Upper lobe of right lung (tissue), 1 donor: ENCODE measurements around the gene CASQ2. TPM values are rescaled to one million over a fixed set of nuclear protein-coding genes. Genes with fewer than 3 reads are reported as not detected.

Source experiments
- ATAC-seq: fragments of 200-7000 bp; cut with Tn5 transposase; one replicate; pipeline ENCODE4 v1.9.1; 2020; ENCODE audit warnings: mild to moderate bottlenecking, moderate library complexity
- DNase-seq: peaks from one replicate; pipeline ENCODE4 v3.0.0-alpha.2; 2020
- H3K27ac ChIP-seq: fragments of 200-600 bp; one replicate; pipeline ENCODE4 v1.8.0; 2022
- H3K27me3 ChIP-seq: fragments of 200-600 bp; one replicate; pipeline ENCODE4 v1.8.0; 2022; ENCODE audit warnings: mild to moderate bottlenecking
- H3K36me3 ChIP-seq: fragments of 200-600 bp; one replicate; pipeline ENCODE4 v1.8.0; 2022
- H3K4me1 ChIP-seq: fragments of 200-600 bp; one replicate; pipeline ENCODE4 v1.8.0; 2022
- H3K4me3 ChIP-seq: fragments of 200-600 bp; one replicate; pipeline ENCODE4 v1.8.0; 2022; ENCODE audit warnings: mild to moderate bottlenecking
- H3K9me3 ChIP-seq: fragments of 200-600 bp; one replicate; pipeline ENCODE4 v1.8.0; 2022
- intact Hi-C: fragments of 100-400 bp; cut with DNase I; formaldehyde crosslinking; loops from one replicate; pipeline ENCODE4 v1.11.0; 2022
- total RNA-seq: library from RNA; stranded (reverse); fragmentation: NEBNext Ultra II Directional; extraction: Animal tissue kit (Norgen Biotek cat#: 25700); gene quantifications from one replicate; pipeline ENCODE4 v1.2.1, GENCODE V29; 2021
- TF ChIP-seq, protein P1 (sequence below): fragments of 200-600 bp; IDR thresholded peaks from one replicate; pipeline ENCODE4 v1.8.0; 2022; ENCODE audit warnings: antibody characterized with exemption
- donor health status: DM: no; HTN: yes; CAD: no; lungs with severe emphysema.

Gene CASQ2
- total RNA-seq, 1 donor from 2014 or later, result 1.3 TPM

DNA sequence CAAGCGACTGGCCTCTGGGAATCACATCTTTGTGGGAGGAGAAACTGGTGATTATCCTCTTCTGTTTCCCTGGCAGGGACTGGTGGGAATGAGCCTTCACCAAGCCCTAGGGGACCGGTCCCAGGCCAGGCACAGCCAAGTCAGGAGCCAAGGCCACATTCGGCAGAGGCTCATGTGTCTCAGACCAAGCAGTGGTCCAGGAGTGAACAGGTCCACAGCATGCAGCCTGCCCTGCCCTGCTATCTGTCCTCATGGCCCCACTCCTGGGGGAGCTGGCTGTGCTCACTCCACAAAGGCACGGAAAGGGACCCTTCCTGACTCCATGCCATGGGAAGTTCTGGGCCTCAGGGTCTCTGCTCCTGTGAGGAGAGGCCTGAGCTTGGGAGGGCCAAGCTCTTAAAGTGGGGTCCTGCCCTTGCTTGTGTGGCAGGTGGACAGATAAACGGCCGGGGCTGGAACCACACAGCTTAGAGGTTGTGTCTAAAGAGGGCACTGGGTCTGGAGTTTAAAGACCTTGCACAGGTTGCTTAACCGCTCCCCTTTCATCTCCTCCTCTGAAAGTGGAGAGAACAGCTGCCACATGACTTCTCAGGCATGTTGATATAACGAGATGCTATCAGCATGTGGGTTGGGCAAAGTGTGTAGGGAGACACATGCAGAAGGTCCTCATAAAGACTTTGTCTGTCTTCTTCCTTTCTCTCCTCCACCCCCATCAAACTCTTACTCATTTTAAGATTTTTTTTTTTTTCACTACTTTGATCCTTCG is 57.5 kb downstream of the CASQ2 start:
- ATAC-seq, result peak; percentile 24
- DNase-seq, result no peak
- TF ChIP-seq, protein P1, sequence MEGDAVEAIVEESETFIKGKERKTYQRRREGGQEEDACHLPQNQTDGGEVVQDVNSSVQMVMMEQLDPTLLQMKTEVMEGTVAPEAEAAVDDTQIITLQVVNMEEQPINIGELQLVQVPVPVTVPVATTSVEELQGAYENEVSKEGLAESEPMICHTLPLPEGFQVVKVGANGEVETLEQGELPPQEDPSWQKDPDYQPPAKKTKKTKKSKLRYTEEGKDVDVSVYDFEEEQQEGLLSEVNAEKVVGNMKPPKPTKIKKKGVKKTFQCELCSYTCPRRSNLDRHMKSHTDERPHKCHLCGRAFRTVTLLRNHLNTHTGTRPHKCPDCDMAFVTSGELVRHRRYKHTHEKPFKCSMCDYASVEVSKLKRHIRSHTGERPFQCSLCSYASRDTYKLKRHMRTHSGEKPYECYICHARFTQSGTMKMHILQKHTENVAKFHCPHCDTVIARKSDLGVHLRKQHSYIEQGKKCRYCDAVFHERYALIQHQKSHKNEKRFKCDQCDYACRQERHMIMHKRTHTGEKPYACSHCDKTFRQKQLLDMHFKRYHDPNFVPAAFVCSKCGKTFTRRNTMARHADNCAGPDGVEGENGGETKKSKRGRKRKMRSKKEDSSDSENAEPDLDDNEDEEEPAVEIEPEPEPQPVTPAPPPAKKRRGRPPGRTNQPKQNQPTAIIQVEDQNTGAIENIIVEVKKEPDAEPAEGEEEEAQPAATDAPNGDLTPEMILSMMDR, result no peak
- Histone ChIP-seq H3K36me3 (no peaks in the 10 kb centered on the region), H3K9me3 (no peaks in the 10 kb centered on the region), H3K4me1 (no peaks in the 10 kb centered on the region), H3K4me3 (no peak overlapping the region), H3K27me3 (no peaks in the 10 kb centered on the region), H3K27ac (no peak overlapping the region)
- intact Hi-C loops, result no loop called here

DNA sequence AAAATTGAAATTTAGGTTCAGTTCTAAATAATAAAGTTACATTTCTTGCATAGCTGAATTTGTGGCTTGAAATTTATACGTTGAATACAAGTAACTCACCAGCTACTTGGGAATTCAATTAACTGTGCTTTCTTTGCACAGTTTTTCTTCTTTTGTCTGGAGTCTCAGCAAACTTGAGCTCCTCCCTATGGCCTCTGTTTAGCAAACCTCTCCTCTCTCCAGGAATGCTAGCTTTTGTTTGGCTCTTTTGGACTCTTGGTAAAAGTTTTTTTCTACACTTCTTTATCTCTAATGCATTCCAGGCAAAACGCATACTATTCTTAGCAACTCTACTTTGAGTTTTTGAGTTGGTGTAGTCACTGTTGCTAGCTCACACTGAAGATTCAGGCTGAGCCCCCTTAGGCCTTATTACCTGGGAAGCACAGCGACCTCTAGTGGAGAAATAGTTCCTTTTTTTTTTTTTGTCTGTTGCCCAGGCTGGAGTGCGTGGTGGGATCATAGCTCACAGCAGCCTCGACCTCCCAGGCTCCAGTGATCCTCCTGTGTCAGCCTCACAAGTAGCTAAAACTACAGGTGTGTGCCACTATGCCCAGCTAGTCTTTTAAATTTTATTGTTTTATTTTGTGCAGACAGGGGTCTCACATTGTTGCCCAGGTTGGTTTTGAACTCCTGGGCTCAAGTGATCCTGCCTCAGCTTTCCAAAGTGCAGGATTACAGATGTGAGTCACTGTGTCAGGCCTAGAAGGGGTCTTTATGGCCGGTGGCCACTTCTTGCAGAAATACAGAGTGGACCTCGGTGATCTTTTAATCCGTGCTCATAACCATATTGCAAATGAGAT is 61.7 kb downstream of the CASQ2 start:
- peak; percentile 70 for ATAC-seq
- intact Hi-C loops, result no loop called here

GRCh38 chr1:115705963-115706362 is 62.6 kb downstream of the CASQ2 start:
- no peaks in the 10 kb centered on the region for H3K9me3 ChIP-seq
- H3K27me3 ChIP-seq, result no peaks in the 10 kb centered on the region
- ATAC-seq, result no peak
- no peak overlapping the region for H3K27ac ChIP-seq
- TF ChIP-seq, protein P1, result no peak
- H3K36me3 ChIP-seq, result no peaks in the 10 kb centered on the region
- H3K4me3 ChIP-seq, result no peak overlapping the region
- intact Hi-C loops, result no loop called here
- no peaks in the 10 kb centered on the region for H3K4me1 ChIP-seq
- no peak for DNase-seq

More for the DNA sequence above, 61.7 kb downstream of the CASQ2 start:
- Histone ChIP-seq H3K36me3 (no peaks in the 10 kb centered on the region), H3K27me3 (no peaks in the 10 kb centered on the region), H3K27ac (no peak overlapping the region), H3K4me1 (no peaks in the 10 kb centered on the region), H3K4me3 (no peak overlapping the region), H3K9me3 (no peaks in the 10 kb centered on the region)
- TF ChIP-seq, protein P1, result peak; percentile 69
- DNase-seq, result no peak

GRCh38 chr1:115705085-115705951 is 63.2 kb downstream of the CASQ2 start:
- no peak for ATAC-seq
- no peaks in the 10 kb centered on the region for H3K9me3 ChIP-seq
- TF ChIP-seq, protein P1, result no peak

DNA sequence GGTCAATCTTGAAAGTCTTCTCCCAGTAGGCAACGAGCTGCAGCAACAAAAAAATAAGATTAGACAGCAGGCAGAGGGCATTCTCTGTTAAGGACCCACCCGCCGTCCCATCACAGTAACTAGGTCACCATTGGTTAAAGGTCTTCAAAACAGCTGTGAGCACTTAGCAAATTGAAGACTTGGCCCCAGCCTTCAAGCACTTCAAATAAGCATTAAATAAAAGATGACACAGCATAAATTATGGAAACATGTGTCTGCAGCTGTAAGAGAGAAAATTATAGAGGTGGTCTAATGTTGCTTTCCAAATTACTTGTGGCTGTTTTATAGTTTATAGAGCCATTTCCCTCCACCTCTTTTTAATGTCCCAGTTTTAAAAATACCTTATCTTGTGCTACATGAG is 65.6 kb downstream of the CASQ2 start:
- no peak for DNase-seq
- TF ChIP-seq, protein P1, result no peak
- no peaks in the 10 kb centered on the region for H3K9me3 ChIP-seq
- H3K4me1 ChIP-seq, result no peaks in the 10 kb centered on the region
- H3K27me3 ChIP-seq, result no peaks in the 10 kb centered on the region
- no peak overlapping the region for H3K27ac ChIP-seq
- intact Hi-C loops, result no loop called here
- no peak overlapping the region for H3K4me3 ChIP-seq
- no peak for ATAC-seq
- H3K36me3 ChIP-seq, result no peaks in the 10 kb centered on the region

More at GRCh38 chr1:115705085-115705951, 63.2 kb downstream of the CASQ2 start:
- no peaks in the 10 kb centered on the region for H3K4me1 ChIP-seq
- no peaks in the 10 kb centered on the region for H3K36me3 ChIP-seq
- intact Hi-C loops, result no loop called here
- no peak overlapping the region for H3K4me3 ChIP-seq
- H3K27ac ChIP-seq, result no peak overlapping the region
- H3K27me3 ChIP-seq, result no peaks in the 10 kb centered on the region
- DNase-seq, result no peak
